Trophoblast cell (in vitro differentiated cells and primary cell): ENCODE results near the gene OBSCN.

Experiments used
- DNase-seq, 2 donors: peaks; one replicate each; pipeline ENCODE4 v3.0.0-alpha.2; 2016
- H2AFZ ChIP-seq: 2 replicates; pipeline ENCODE4 v1.6.1; 2013; ENCODE audit warnings: low read length, moderate library complexity, mild to moderate bottlenecking; ENCODE audit not compliant: insufficient read depth, poor library complexity
- H2AK5ac ChIP-seq: 2 replicates; pipeline ENCODE4 v1.6.1; 2013; ENCODE audit warnings: mild to moderate bottlenecking, low read length
- H2BK120ac ChIP-seq: 2 replicates; pipeline ENCODE4 v1.6.1; 2013; ENCODE audit warnings: low read length, mild to moderate bottlenecking, moderate library complexity; ENCODE audit not compliant: insufficient read depth, poor library complexity
- H2BK12ac ChIP-seq: 2 replicates; pipeline ENCODE4 v1.6.1; 2013; ENCODE audit warnings: mild to moderate bottlenecking, low read length, moderate library complexity
- H2BK5ac ChIP-seq: 2 replicates; pipeline ENCODE4 v1.6.1; 2013; ENCODE audit warnings: low read length, low read depth, moderate library complexity, mild to moderate bottlenecking; ENCODE audit not compliant: poor library complexity
- H3K14ac ChIP-seq: 2 replicates; pipeline ENCODE4 v1.6.1; 2013; ENCODE audit warnings: mild to moderate bottlenecking, low read length
- H3K18ac ChIP-seq: 2 replicates; pipeline ENCODE4 v1.6.1; 2013; ENCODE audit warnings: mild to moderate bottlenecking, low read length
- H3K23ac ChIP-seq: 2 replicates; pipeline ENCODE4 v1.6.1; 2013; ENCODE audit warnings: low read length
- H3K27ac ChIP-seq: 2 replicates; pipeline ENCODE4 v1.5.1; 2013; ENCODE audit warnings: low read depth, mild to moderate bottlenecking, inconsistent platforms, low read length, moderate library complexity
- H3K27me3 ChIP-seq: 2 replicates; pipeline ENCODE4 v1.6.1; 2013; ENCODE audit warnings: inconsistent platforms, mild to moderate bottlenecking, low read length, moderate library complexity; ENCODE audit not compliant: insufficient read depth
- H3K36me3 ChIP-seq, 2 experiments: 1 replicate in 1 of 2; 2 replicates in 1 of 2; pipeline ENCODE4 v1.6.1; 2013; ENCODE audit warnings: low read length in 2 of 2, mild to moderate bottlenecking in 2 of 2, moderate library complexity in 1 of 2; ENCODE audit not compliant: insufficient read depth in 2 of 2, control insufficient read depth in 1 of 2
- H3K4ac ChIP-seq: 2 replicates; pipeline ENCODE4 v1.6.1; 2013; ENCODE audit warnings: low read depth, mild to moderate bottlenecking, low read length, moderate library complexity
- H3K4me1 ChIP-seq, 2 experiments: 1 replicate in 1 of 2; 2 replicates in 1 of 2; pipeline ENCODE4 v1.6.1; 2013; ENCODE audit warnings: low read length in 2 of 2, mild to moderate bottlenecking in 2 of 2, moderate library complexity in 1 of 2; ENCODE audit not compliant: insufficient read depth in 2 of 2, control insufficient read depth in 1 of 2
- H3K4me2 ChIP-seq: 2 replicates; pipeline ENCODE4 v1.6.1; 2013; ENCODE audit warnings: inconsistent platforms, mild to moderate bottlenecking, low read length, moderate library complexity
- H3K4me3 ChIP-seq: 2 replicates; pipeline ENCODE4 v1.5.1; 2013; ENCODE audit warnings: mild to moderate bottlenecking, low read depth, low read length, inconsistent platforms
- H3K79me1 ChIP-seq: one replicate; pipeline ENCODE4 v1.6.1; 2013; ENCODE audit warnings: low read length
- H3K79me2 ChIP-seq: 2 replicates; pipeline ENCODE4 v1.6.1; 2013; ENCODE audit warnings: low read length, mild to moderate bottlenecking; ENCODE audit not compliant: control insufficient read depth, insufficient read depth, poor library complexity
- H3K9ac ChIP-seq: 2 replicates; pipeline ENCODE4 v1.6.1; 2013; ENCODE audit warnings: mild to moderate bottlenecking, low read length
- H3K9me3 ChIP-seq: 2 replicates; pipeline ENCODE4 v1.6.1; 2013; ENCODE audit warnings: low read depth, mild to moderate bottlenecking, control low read depth, inconsistent platforms, low read length; ENCODE audit not compliant: insufficient read depth
- H4K12ac ChIP-seq: 2 replicates; pipeline ENCODE4 v1.6.1; 2013; ENCODE audit warnings: low read depth, mild to moderate bottlenecking, low read length, moderate library complexity
- H4K8ac ChIP-seq: 2 replicates; pipeline ENCODE4 v1.6.1; 2013; ENCODE audit warnings: low read depth, mild to moderate bottlenecking, low read length, moderate library complexity
- H4K91ac ChIP-seq: one replicate; pipeline ENCODE4 v1.6.1; 2013; ENCODE audit warnings: low read depth, mild to moderate bottlenecking, low read length, moderate library complexity
- WGBS: extraction: QIAGEN DNeasy Blood & Tissue Kit; methylation state at CpG from one replicate; pipeline ENCODE4 v1.1.7; 2013; ENCODE audit warnings: missing lambda C conversion rate; ENCODE audit not compliant: insufficient read length, insufficient coverage; ENCODE audit errors: extremely low coverage; 5-methylcytosine and 5-hydroxymethylcytosine counted together

OBSCN gene

DNA sequence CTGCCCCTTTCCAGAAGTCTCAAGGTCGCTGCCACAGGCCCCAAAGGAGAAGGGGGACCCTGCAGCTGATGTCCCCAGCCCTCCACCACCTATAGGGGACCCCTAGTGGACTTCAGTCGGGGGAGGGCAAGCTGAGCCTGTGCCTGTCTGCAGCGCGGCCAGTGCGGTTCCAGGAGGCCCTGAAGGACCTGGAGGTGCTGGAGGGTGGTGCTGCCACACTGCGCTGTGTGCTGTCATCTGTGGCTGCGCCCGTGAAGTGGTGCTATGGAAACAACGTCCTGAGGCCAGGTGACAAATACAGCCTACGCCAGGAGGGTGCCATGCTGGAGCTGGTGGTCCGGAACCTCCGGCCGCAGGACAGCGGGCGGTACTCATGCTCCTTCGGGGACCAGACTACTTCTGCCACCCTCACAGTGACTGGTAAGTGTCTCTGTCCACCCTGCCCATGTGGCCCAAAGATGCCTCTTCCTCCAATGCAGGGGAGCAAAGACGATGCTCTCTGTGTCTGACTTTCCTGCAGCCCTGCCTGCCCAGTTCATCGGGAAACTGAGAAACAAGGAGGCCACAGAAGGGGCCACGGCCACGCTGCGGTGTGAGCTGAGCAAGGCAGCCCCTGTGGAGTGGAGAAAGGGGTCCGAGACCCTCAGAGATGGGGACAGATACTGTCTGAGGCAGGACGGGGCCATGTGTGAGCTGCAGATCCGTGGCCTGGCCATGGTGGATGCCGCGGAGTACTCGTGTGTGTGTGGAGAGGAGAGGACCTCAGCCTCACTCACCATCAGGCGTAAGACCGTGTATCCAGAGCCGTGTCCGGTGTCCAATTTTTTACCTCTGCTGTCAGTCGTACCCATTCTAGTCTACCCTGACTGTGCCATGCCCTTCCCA, 79.9 kb downstream of the OBSCN start:
- Histone ChIP-seq H3K4me2 (no peak overlapping the region), H3K4ac (no peak overlapping the region), H3K27ac (no peak overlapping the region), H2AK5ac (no peak overlapping the region), H3K9me3 (peaks cover 5% of the 10 kb centered on the region), H2BK12ac (no peak overlapping the region), H3K9ac (no peak overlapping the region), H3K23ac (no peak overlapping the region), H3K4me3 (no peak overlapping the region), H3K36me3 (peaks cover 13 to 15% of the 10 kb centered on the region in 2 experiments), H4K8ac (no peak overlapping the region), H2AFZ (no peak overlapping the region), H4K91ac (no peak overlapping the region), H2BK120ac (no peak overlapping the region), H2BK5ac (no peak overlapping the region), H4K12ac (no peak overlapping the region), H3K79me2 (no peaks in the 10 kb centered on the region), H3K14ac (no peak overlapping the region), H3K79me1 (no peaks in the 10 kb centered on the region), H3K27me3 (no peaks in the 10 kb centered on the region), H3K4me1 (no peaks in the 10 kb centered on the region), H3K18ac (no peak overlapping the region)
- WGBS, result no CpG with 5 or more reads among the region's 32 CpGs
- no peak for DNase-seq

DNA sequence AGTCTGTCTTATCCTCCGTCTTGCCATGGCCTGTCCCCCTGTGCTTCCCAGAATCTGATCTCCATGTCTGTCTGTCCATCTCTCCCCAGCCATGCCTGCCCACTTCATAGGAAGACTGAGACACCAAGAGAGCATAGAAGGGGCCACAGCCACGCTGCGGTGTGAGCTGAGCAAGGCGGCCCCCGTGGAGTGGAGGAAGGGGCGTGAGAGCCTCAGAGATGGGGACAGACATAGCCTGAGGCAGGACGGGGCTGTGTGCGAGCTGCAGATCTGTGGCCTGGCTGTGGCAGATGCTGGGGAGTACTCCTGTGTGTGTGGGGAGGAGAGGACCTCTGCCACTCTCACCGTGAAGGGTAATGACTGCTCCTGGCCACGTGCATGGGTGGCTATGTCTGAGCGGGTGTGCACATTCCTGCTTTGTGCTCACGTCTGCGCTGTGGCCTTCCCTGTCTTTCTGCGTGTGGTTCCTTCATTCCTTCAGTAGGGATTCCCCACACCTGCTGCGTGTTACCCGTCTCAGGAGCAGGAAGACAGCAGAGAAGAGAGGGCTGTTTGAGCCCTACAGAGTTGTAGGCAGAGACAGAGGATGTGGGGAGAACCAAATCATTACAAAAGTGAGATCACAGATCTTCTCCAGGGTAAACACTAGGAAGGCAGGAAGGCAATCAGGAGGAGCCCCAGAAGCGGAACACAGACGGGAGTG, 80.8 kb downstream of the OBSCN start:
- Histone ChIP-seq H3K4me1 (no peaks in the 10 kb centered on the region), H2AFZ (no peak overlapping the region), H2BK5ac (no peak overlapping the region), H3K27ac (no peak overlapping the region), H3K4me3 (no peak overlapping the region), H3K79me1 (no peaks in the 10 kb centered on the region), H3K4ac (no peak overlapping the region), H3K9me3 (peaks cover 10% of the 10 kb centered on the region), H2AK5ac (no peak overlapping the region), H3K36me3 (peaks cover 5 to 8% of the 10 kb centered on the region in 2 experiments), H3K79me2 (no peaks in the 10 kb centered on the region), H3K4me2 (no peak overlapping the region), H3K27me3 (no peaks in the 10 kb centered on the region), H4K12ac (no peak overlapping the region), H3K18ac (no peak overlapping the region), H4K8ac (no peak overlapping the region), H3K23ac (no peak overlapping the region), H3K9ac (no peak overlapping the region), H2BK120ac (no peak overlapping the region), H4K91ac (no peak overlapping the region), H3K14ac (no peak overlapping the region), H2BK12ac (no peak overlapping the region)
- WGBS, result no CpG with 5 or more reads among the region's 18 CpGs
- no peak for DNase-seq

DNA sequence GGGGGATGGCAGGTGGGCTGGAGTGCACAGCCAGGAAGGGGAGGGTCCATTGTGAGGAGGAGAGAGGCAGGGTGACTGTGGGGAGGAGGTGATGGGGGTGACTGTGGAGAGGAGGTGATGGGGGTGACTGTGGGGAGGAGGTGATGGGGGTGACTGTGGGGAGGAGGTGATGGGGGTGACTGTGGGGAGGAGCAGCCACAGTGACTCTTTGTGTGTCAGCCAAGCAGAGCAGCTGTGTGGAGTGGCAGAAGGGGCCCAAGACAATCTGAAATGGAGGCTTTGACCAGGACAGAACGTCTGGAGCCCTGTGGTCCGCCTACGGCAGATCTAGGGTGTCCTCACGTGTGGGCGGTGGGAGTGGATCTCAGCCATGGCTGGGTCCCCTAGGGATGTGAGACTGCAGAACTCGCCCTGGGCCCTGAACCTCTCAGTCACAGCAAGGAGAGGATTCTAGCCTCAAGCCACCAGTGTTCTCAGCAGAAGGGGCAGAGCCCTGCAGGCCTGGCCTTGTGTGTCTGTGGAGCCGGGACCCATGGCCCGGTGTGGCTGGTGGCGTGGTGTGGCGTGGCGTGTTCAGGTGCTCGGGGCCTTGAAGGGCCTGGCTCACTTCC, 81.5 kb downstream of the OBSCN start:
- Histone ChIP-seq H3K36me3 (peaks cover 6 to 9% of the 10 kb centered on the region in 2 experiments), H2AFZ (no peak overlapping the region), H2BK12ac (no peak overlapping the region), H3K4me2 (no peak overlapping the region), H3K79me2 (no peaks in the 10 kb centered on the region), H3K4ac (no peak overlapping the region), H3K14ac (no peak overlapping the region), H3K4me3 (no peak overlapping the region), H3K27me3 (no peaks in the 10 kb centered on the region), H3K9me3 (peaks cover 12% of the 10 kb centered on the region), H4K12ac (no peak overlapping the region), H4K8ac (no peak overlapping the region), H3K18ac (no peak overlapping the region), H2AK5ac (no peak overlapping the region), H4K91ac (no peak overlapping the region), H3K79me1 (no peaks in the 10 kb centered on the region), H2BK5ac (no peak overlapping the region), H3K23ac (no peak overlapping the region), H3K9ac (no peak overlapping the region), H2BK120ac (no peak overlapping the region), H3K27ac (no peak overlapping the region), H3K4me1 (no peaks in the 10 kb centered on the region)
- WGBS, result no CpG with 5 or more reads among the region's 12 CpGs
- DNase-seq, result no peak

DNA sequence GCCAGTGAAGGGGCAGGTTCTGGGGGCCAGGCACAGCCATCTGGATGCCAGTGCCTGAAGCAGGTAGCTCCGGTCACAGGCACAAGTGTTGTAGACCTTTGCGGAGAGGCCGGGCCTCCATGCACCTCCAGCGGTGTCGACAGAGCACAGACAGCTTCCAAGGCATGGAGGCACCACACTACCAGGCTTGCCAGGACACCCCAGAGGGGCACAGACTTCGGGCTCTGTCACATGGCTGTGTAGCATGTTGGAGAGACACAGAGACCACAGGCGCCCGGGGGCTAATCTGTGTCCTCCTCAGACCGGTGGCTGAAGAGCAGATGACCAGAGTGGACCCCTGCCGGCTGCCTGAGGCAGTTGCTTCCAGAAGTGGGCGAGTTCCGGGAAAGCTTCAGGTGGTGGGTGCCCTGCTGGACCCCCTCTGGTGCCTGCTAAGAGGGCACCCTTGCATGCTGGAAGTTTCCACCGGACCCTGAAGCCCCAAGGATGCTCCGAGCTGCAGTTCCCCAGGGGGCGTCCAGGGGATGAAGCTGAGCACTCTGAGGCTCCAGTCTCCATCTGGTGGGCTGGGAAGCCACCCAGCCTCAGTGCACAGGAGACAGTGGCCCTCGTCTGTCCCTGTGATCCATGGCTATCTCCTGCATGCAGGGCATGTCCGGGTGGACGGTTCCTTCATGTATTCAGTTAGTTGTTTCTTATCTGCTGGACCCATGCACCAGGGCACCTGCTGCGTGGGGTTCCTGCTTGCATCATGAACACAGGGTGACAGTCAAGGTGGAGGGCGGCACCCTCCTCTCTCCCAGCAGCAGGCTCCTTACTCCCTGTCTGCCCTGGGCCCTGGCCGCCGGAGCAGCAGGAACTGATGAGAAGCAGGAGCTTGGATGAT, 82.4 kb downstream of the OBSCN start:
- Histone ChIP-seq H3K23ac (no peak overlapping the region), H2AFZ (no peak overlapping the region), H3K18ac (no peak overlapping the region), H4K12ac (no peak overlapping the region), H2BK5ac (no peak overlapping the region), H3K36me3 (peaks cover 6 to 16% of the 10 kb centered on the region in 2 experiments), H3K14ac (no peak overlapping the region), H3K9ac (no peak overlapping the region), H3K9me3 (peaks cover 13% of the 10 kb centered on the region), H3K4me3 (no peak overlapping the region), H3K27ac (no peak overlapping the region), H3K4ac (no peak overlapping the region), H3K79me2 (no peaks in the 10 kb centered on the region), H3K4me2 (no peak overlapping the region), H2BK120ac (no peak overlapping the region), H4K91ac (no peak overlapping the region), H3K27me3 (no peaks in the 10 kb centered on the region), H4K8ac (no peak overlapping the region), H3K4me1 (no peaks in the 10 kb centered on the region), H3K79me1 (no peaks in the 10 kb centered on the region), H2BK12ac (no peak overlapping the region), H2AK5ac (no peak overlapping the region)
- no CpG with 5 or more reads among the region's 22 CpGs for WGBS
- no peak for DNase-seq
